HCT116 (cell line): ENCODE measurements around the gene ZFYVE27.

Experiments used
- EZH2 ChIP-seq: fragments of 200-600 bp; sonication (generic); IDR thresholded peaks from 2 replicates; pipeline ENCODE4 v1.6.1; 2017; ENCODE audit warnings: antibody characterized with exemption, mixed run types
- POLR2A ChIP-seq: IDR thresholded peaks from 2 replicates; pipeline ENCODE4 v1.7.0; 2011; ENCODE audit warnings: borderline replicate concordance; ENCODE audit not compliant: insufficient read depth, insufficient read length; ENCODE audit errors: extremely low read depth

- TF ChIP-seq POLR2A (no peak), EZH2 (no peak)
Observed at GRCh38 chr10:97779492-97779891, 42.6 kb downstream of the ZFYVE27 start.
